Neural cell (in vitro differentiated cells): ENCODE data around the gene ILK.

Source experiments
- CTCF ChIP-seq: fragments of 450-650 bp; IDR thresholded peaks from 2 replicates; pipeline ENCODE4 v1.5.1; 2014; ENCODE audit warnings: antibody characterized with exemption, mild to moderate bottlenecking, moderate library complexity; ENCODE audit not compliant: poor library complexity, severe bottlenecking
- EZH2 ChIP-seq: fragments of 200-600, 300-800 bp; shearing (Covaris generic), sonication (generic); IDR thresholded peaks from 2 replicates; pipeline ENCODE4 v1.6.1; 2014; ENCODE audit warnings: antibody characterized with exemption, low read length, borderline replicate concordance, mild to moderate bottlenecking; ENCODE audit not compliant: insufficient read depth, poor library complexity, severe bottlenecking
- POLR2AphosphoS5 ChIP-seq: IDR thresholded peaks from 2 replicates; pipeline ENCODE4 v1.6.1; 2012
- REST ChIP-seq: IDR thresholded peaks from 2 replicates; pipeline ENCODE4 v1.6.1; 2012; ENCODE audit warnings: borderline replicate concordance
- TAF1 ChIP-seq: IDR thresholded peaks from 2 replicates; pipeline ENCODE4 v1.6.1; 2012; ENCODE audit warnings: low read depth

GRCh38 chr11:6650980-6651379 lies 47.4 kb downstream of the ILK start:
- TF ChIP-seq CTCF (no peak), POLR2AphosphoS5 (no peak), TAF1 (no peak), EZH2 (no peak), REST (no peak)
